ENCODE measurements around the gene THSD4.

The THSD4 gene

DNA sequence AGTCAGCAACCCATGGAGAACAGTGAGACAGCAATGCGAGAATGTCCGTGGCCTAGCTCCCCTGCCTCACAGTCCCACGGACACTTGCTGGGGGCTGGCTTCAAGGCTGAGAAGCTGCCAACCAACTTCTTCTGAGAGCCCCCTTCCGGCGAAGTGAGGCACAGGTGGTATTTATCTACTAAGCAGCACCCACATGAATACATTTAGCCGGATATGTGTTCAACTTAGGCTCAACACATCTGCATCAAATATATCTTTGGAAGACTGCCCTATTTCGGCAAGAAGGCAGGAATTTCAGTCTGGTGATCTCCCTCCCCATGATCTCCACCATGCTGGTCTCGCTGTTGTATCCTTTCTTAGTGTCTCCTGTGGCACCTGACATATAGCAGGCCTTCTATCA, 354.1 kb downstream of the THSD4 start:
- no peak for TF ChIP-seq EZH2phosphoT487 (IDR thresholded peaks at IDR 0.05; ENCODE audit: borderline replicate concordance, low read length)
- TF ChIP-seq, protein P1, sequence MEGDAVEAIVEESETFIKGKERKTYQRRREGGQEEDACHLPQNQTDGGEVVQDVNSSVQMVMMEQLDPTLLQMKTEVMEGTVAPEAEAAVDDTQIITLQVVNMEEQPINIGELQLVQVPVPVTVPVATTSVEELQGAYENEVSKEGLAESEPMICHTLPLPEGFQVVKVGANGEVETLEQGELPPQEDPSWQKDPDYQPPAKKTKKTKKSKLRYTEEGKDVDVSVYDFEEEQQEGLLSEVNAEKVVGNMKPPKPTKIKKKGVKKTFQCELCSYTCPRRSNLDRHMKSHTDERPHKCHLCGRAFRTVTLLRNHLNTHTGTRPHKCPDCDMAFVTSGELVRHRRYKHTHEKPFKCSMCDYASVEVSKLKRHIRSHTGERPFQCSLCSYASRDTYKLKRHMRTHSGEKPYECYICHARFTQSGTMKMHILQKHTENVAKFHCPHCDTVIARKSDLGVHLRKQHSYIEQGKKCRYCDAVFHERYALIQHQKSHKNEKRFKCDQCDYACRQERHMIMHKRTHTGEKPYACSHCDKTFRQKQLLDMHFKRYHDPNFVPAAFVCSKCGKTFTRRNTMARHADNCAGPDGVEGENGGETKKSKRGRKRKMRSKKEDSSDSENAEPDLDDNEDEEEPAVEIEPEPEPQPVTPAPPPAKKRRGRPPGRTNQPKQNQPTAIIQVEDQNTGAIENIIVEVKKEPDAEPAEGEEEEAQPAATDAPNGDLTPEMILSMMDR (IDR thresholded peaks at IDR 0.05; ENCODE audit: low read depth, low read length, poor library complexity, severe bottlenecking): no peak
- H4K20me1 ChIP-seq (ENCODE audit: control insufficient read depth, insufficient read depth, low read depth, low read length): no peaks in the 10 kb centered on the region
- H3K9me3 ChIP-seq (ENCODE audit: control insufficient read depth, insufficient read depth, low read length): no peaks in the 10 kb centered on the region
- H3K27me3 ChIP-seq (ENCODE audit: control insufficient read depth, low read length): no peaks in the 10 kb centered on the region
- H3K9me2 ChIP-seq (replicated peaks; ENCODE audit: control insufficient read depth, low read length): no peaks in the 10 kb centered on the region
- no peak overlapping the region for H3K4me2 ChIP-seq (ENCODE audit: low read length)
- no peak overlapping the region for H3K4me3 ChIP-seq (ENCODE audit: low read length)
- H3K36me3 ChIP-seq (ENCODE audit: control insufficient read depth, low read length): no peaks in the 10 kb centered on the region
- no peaks in the 10 kb centered on the region for H3K79me2 ChIP-seq (ENCODE audit: control insufficient read depth, low read length)
- no peaks in the 10 kb centered on the region for H3K4me1 ChIP-seq (ENCODE audit: control insufficient read depth, low read length)
- no peaks in the 10 kb centered on the region for H3F3A ChIP-seq (ENCODE audit: control insufficient read depth, insufficient read depth)
- H3K27ac ChIP-seq (ENCODE audit: low read depth, low read length): no peak overlapping the region

- Histone ChIP-seq H3K79me2 (ENCODE audit: control insufficient read depth, low read length) (no peaks in the 10 kb centered on the region), H3K9me2 (replicated peaks; ENCODE audit: control insufficient read depth, low read length) (no peaks in the 10 kb centered on the region), H3K27me3 (ENCODE audit: control insufficient read depth, low read length) (no peaks in the 10 kb centered on the region), H3K36me3 (ENCODE audit: control insufficient read depth, low read length) (no peaks in the 10 kb centered on the region), H3K9me3 (ENCODE audit: control insufficient read depth, insufficient read depth, low read length) (no peaks in the 10 kb centered on the region), H3K27ac (ENCODE audit: low read depth, low read length) (no peak overlapping the region), H3K4me2 (ENCODE audit: low read length) (no peak overlapping the region), H3F3A (ENCODE audit: control insufficient read depth, insufficient read depth) (no peaks in the 10 kb centered on the region), H4K20me1 (ENCODE audit: control insufficient read depth, insufficient read depth, low read depth, low read length) (no peaks in the 10 kb centered on the region), H3K4me3 (ENCODE audit: low read length) (no peak overlapping the region), H3K4me1 (ENCODE audit: control insufficient read depth, low read length) (no peaks in the 10 kb centered on the region)
- no peak for TF ChIP-seq EZH2phosphoT487 (IDR thresholded peaks at IDR 0.05; ENCODE audit: borderline replicate concordance, low read length)
- TF ChIP-seq, protein P1 (IDR thresholded peaks at IDR 0.05; ENCODE audit: low read depth, low read length, poor library complexity, severe bottlenecking): no peak
Observed at GRCh38 chr15:71471347-71471746, 356.1 kb downstream of the THSD4 start.

- H3K9me3 ChIP-seq (ENCODE audit: control insufficient read depth, insufficient read depth, low read length): no peaks in the 10 kb centered on the region
- H3K27ac ChIP-seq (ENCODE audit: low read depth, low read length): no peak overlapping the region
- no peaks in the 10 kb centered on the region for H3K36me3 ChIP-seq (ENCODE audit: control insufficient read depth, low read length)
- H3K27me3 ChIP-seq (ENCODE audit: control insufficient read depth, low read length): no peaks in the 10 kb centered on the region; the same call in 1 of the 2 replicates
- no peak overlapping the region for H3K4me3 ChIP-seq (ENCODE audit: low read length)
- H3F3A ChIP-seq (ENCODE audit: control insufficient read depth, insufficient read depth): no peaks in the 10 kb centered on the region
- TF ChIP-seq, protein P1 (IDR thresholded peaks at IDR 0.05; ENCODE audit: low read depth, low read length, poor library complexity, severe bottlenecking): no peak
- no peak for TF ChIP-seq EZH2phosphoT487 (IDR thresholded peaks at IDR 0.05; ENCODE audit: borderline replicate concordance, low read length)
- no peak overlapping the region for H3K4me2 ChIP-seq (ENCODE audit: low read length)
- no peaks in the 10 kb centered on the region for H3K9me2 ChIP-seq (replicated peaks; ENCODE audit: control insufficient read depth, low read length)
- no peaks in the 10 kb centered on the region for H4K20me1 ChIP-seq (ENCODE audit: control insufficient read depth, insufficient read depth, low read depth, low read length)
- H3K79me2 ChIP-seq (ENCODE audit: control insufficient read depth, low read length): no peaks in the 10 kb centered on the region
- peaks cover 6% of the 10 kb centered on the region for H3K4me1 ChIP-seq (ENCODE audit: control insufficient read depth, low read length)
Observed at GRCh38 chr15:71472566-71472965, 357.3 kb downstream of the THSD4 start.
